ENCODE results near the gene LMBR1. TPM values are rescaled to one million over a fixed set of nuclear protein-coding genes. Genes with fewer than 3 reads are reported as not detected.

The LMBR1 gene
- total and polyA plus RNA-seq, 2 donors (not counting 3 experiments of a cell fraction or from before 2014, with no cell fraction given) = 14.0 to 72.9 TPM

- intact Hi-C loops (cut with micrococcal nuclease) = no loop called here
- FAIRE-seq (no peak), DNase-seq (ENCODE audit: low read depth, low spot score) (no peak)
- no peak overlapping the region for H2AFZ ChIP-seq (ENCODE audit: low read depth, low read length)
- no peaks in the 10 kb centered on the region for H3K27me3 ChIP-seq (ENCODE audit: control insufficient read depth in 2 of 2, insufficient read depth in 2 of 2, low read length in 2 of 2)
- H3K4me3 ChIP-seq (replicated peaks in 1 of 3; ENCODE audit: insufficient read depth in 1 of 3, low read depth in 1 of 3, low read length in 3 of 3) = no peak overlapping the region
- ChIA-PET CTCF (no interaction called here), POLR2A (no interaction called here)
- H3K9me1 ChIP-seq (replicated peaks; ENCODE audit: control insufficient read depth, extremely low read depth, insufficient read depth, low read length) = no peaks in the 10 kb centered on the region
- no TSS peak for BruUV-seq (replicated peaks)
- H3K36me3 ChIP-seq (ENCODE audit: control insufficient read depth in 2 of 2, extremely low read depth in 1 of 2, insufficient read depth in 2 of 2, low read length in 2 of 2) = no peaks in the 10 kb centered on the region
- H4K20me1 ChIP-seq (replicated peaks; ENCODE audit: control insufficient read depth, extremely low read depth, insufficient read depth, low read length) = peaks cover 2% of the 10 kb centered on the region
- H3K4me2 ChIP-seq (ENCODE audit: insufficient read depth, low read length) = no peak overlapping the region
- TF ChIP-seq GATA2 (IDR thresholded peaks at IDR 0.05; ENCODE audit: insufficient read depth, insufficient read length, low read depth, low read length) = no peak
- TF ChIP-seq EZH2 (IDR thresholded peaks at IDR 0.05; ENCODE audit: borderline replicate concordance, low read depth, low read length, severe bottlenecking) = no peak
- TF ChIP-seq POLR2AphosphoS5 (IDR thresholded peaks at IDR 0.05; ENCODE audit: insufficient read depth, low read depth, low read length) = no peak
- no peak for TF ChIP-seq POLR2A (IDR thresholded peaks at IDR 0.05; ENCODE audit: low read depth, low read length)
- no peak for TF ChIP-seq CTCF (IDR thresholded peaks at IDR 0.05; ENCODE audit: extremely low read depth in 1 of 2, insufficient read depth in 1 of 2, low read depth in 1 of 2, low read length in 2 of 2)
- TF ChIP-seq JUN (IDR thresholded peaks at IDR 0.05; ENCODE audit: borderline replicate concordance, insufficient read depth, insufficient read length, low read depth) = no peak
- TF ChIP-seq MAX (IDR thresholded peaks at IDR 0.05; ENCODE audit: insufficient read depth, insufficient read length) = no peak
- no peak for TF ChIP-seq MYC (IDR thresholded peaks at IDR 0.05; ENCODE audit: low read depth, low read length)
- no peak for TF ChIP-seq FOS (IDR thresholded peaks at IDR 0.05; ENCODE audit: borderline replicate concordance, insufficient read depth, low read length)
- H3K4me1 ChIP-seq (ENCODE audit: control insufficient read depth, extremely low read depth, insufficient read depth, low read length) = no peaks in the 10 kb centered on the region
- dilution Hi-C loops (cut with MboI; ENCODE audit: extremely low pct_ligation_motif_present, low sequenced_read_pairs) = no loop called here
- no peaks in the 10 kb centered on the region for H3K9me3 ChIP-seq (replicated peaks; ENCODE audit: control insufficient read depth, insufficient read depth, low read length)
- no peak overlapping the region for H3K27ac ChIP-seq (ENCODE audit: insufficient read depth, low read depth, low read length)
- no peak overlapping the region for H3K9ac ChIP-seq (replicated peaks; ENCODE audit: extremely low read depth, insufficient read depth, low read length)
- peaks cover 16% of the 10 kb centered on the region for H3K79me2 ChIP-seq (ENCODE audit: control insufficient read depth, insufficient read depth, low read length)
Observed at GRCh38 chr7:156848979-156849378, 44.0 kb downstream of the LMBR1 start.

All from endothelial cell of umbilical vein (primary cell).